Measurements from ENCODE around the gene GPR160.

GRCh38 chr3:170108955-170109354 lies 71.2 kb downstream of the GPR160 start:
- TF ChIP-seq CTCF (IDR thresholded peaks at IDR 0.05) (no peak), POLR2A (IDR thresholded peaks at IDR 0.05) (no peak)

Data from body of pancreas (tissue), 4 donors.